ENCODE data around the gene CSTPP1.

GRCh38 chr11:47156951-47157350, 220.4 kb downstream of the CSTPP1 start:
- no peak for TF ChIP-seq CTCF (IDR thresholded peaks at IDR 0.05)
- TF ChIP-seq POLR2A (IDR thresholded peaks at IDR 0.05): no peak
